Measurements from ENCODE around the gene TAPBP.
"Not testable (repeated sequence)": the region's sequence is repeated elsewhere in the genome, so short reads cannot be mapped to it uniquely, and the experiment has no call there.

Gene TAPBP

GRCh38 chr6:33272275-33273128, 41.4 kb downstream of the TAPBP start:
- Histone ChIP-seq H3K36me3 (ENCODE audit: insufficient read depth, insufficient read length, low read length) (peaks cover 71% of the 10 kb centered on the region), H3K4me1 (ENCODE audit: insufficient read depth, insufficient read length) (no peaks in the 10 kb centered on the region), H3K9ac (ENCODE audit: insufficient read length, low read depth) (peak overlapping the region; percentile 97), H3K27me3 (ENCODE audit: insufficient read depth, insufficient read length) (no peaks in the 10 kb centered on the region), H3K9me3 (ENCODE audit: insufficient read depth, low read length) (no peaks in the 10 kb centered on the region), H3K4me3 (ENCODE audit: insufficient read length, low read depth) (peak overlapping the region; percentile 86)
- TF ChIP-seq ZNF274 (IDR thresholded peaks at IDR 0.05; ENCODE audit: low read depth, low read length) (no peak), YY1 (IDR thresholded peaks at IDR 0.05; ENCODE audit: insufficient read depth, insufficient read length) (no peak), SUZ12 (IDR thresholded peaks at IDR 0.05; ENCODE audit: extremely low read depth, insufficient read depth, insufficient read length) (no peak)
- DNase-seq (ENCODE audit: low read depth, low spot score) = no peak

DNA sequence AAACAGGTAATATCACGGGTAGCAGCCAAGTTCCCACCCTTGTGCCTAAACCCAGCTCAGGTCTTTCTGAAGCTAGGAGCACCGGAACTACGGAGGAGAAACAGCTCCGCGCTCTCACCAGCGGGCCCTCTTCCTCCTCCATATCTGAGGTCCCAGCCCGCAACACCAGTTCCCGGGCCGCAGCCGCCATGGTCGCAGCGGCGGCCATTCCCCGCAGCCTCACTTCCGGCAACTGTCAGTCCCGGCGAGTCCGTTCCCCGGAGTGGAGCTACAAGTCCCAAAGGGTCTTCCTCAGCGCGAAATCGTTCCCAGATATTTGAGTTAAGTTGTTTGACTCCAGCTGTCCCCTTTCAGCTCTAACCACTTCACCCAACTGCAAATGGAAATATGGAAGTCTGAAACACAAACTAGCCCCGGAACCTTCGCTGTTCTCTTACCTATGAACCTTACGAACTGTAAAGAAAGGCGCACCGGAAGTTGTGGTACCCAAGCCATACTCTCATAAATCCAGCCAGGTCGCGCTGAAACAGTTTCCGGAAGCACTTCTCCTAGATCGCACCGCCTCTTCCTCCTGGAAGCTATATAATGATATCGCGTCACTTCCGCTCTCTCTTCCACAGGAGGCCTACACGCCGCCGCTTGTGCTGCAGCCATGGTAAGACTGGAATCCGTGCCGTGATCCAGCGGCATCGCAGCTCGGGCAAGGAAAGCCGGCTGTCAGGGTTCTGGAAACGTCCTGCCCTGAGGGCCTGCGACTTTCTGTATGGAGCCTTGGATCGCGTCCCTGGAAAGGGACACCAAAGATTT, 42.2 kb downstream of the TAPBP start, which contains the start of the genes RPS18 and VPS52:
Gene RPS18 (plus strand): TSS at position 608 of the 807 bp plus-strand sequence. CDS start 45 bp downstream, at position 653.
Gene VPS52 (minus strand): TSS at position 409 of the 807 bp plus-strand sequence. CDS start 201 bp downstream, at position 208.
- Histone ChIP-seq H3K9ac (ENCODE audit: insufficient read length, low read depth) (peak within 1 kb of the TSS; percentile 97), H3K9me3 (ENCODE audit: insufficient read depth, low read length) (no peaks in the 10 kb centered on the region), H3K4me3 (ENCODE audit: insufficient read length, low read depth) (peak within 1 kb of the TSS; percentile 86), H3K4me1 (ENCODE audit: insufficient read depth, insufficient read length) (no peaks in the 10 kb centered on the region), H3K27me3 (ENCODE audit: insufficient read depth, insufficient read length) (no peaks in the 10 kb centered on the region), H3K36me3 (ENCODE audit: insufficient read depth, insufficient read length, low read length) (peaks cover 79% of the 10 kb centered on the region)
- TF ChIP-seq ZNF274 (IDR thresholded peaks at IDR 0.05; ENCODE audit: low read depth, low read length) (no peak), YY1 (IDR thresholded peaks at IDR 0.05; ENCODE audit: insufficient read depth, insufficient read length) (peak; percentile 84)
- DNase-seq (ENCODE audit: low read depth, low spot score) = peak; percentile 95

- Histone ChIP-seq H3K4me3 (ENCODE audit: insufficient read length, low read depth) (peak overlapping the region; percentile 86), H3K27me3 (ENCODE audit: insufficient read depth, insufficient read length) (no peaks in the 10 kb centered on the region), H3K36me3 (ENCODE audit: insufficient read depth, insufficient read length, low read length) (peaks cover 80% of the 10 kb centered on the region), H3K4me1 (ENCODE audit: insufficient read depth, insufficient read length) (no peaks in the 10 kb centered on the region), H3K9ac (ENCODE audit: insufficient read length, low read depth) (peak overlapping the region; percentile 94), H3K9me3 (ENCODE audit: insufficient read depth, low read length) (no peaks in the 10 kb centered on the region)
- DNase-seq (ENCODE audit: low read depth, low spot score) = no peak
- no peak for TF ChIP-seq YY1 (IDR thresholded peaks at IDR 0.05; ENCODE audit: insufficient read depth, insufficient read length)
- no peak for TF ChIP-seq SUZ12 (IDR thresholded peaks at IDR 0.05; ENCODE audit: extremely low read depth, insufficient read depth, insufficient read length)
- TF ChIP-seq ZNF274 (IDR thresholded peaks at IDR 0.05; ENCODE audit: low read depth, low read length) = no peak
Observed at GRCh38 chr6:33271117-33271467, 42.8 kb downstream of the TAPBP start.

GRCh38 chr6:33264015-33264414, 49.9 kb downstream of the TAPBP start:
- Histone ChIP-seq H3K4me3 (ENCODE audit: insufficient read length, low read depth) (no peak overlapping the region), H3K36me3 (ENCODE audit: insufficient read depth, insufficient read length, low read length) (peaks cover 57% of the 10 kb centered on the region), H3K4me1 (ENCODE audit: insufficient read depth, insufficient read length) (no peaks in the 10 kb centered on the region), H3K27me3 (ENCODE audit: insufficient read depth, insufficient read length) (no peaks in the 10 kb centered on the region), H3K9ac (ENCODE audit: insufficient read length, low read depth) (no peak overlapping the region), H3K9me3 (ENCODE audit: insufficient read depth, low read length) (no peaks in the 10 kb centered on the region)
- DNase-seq (ENCODE audit: low read depth, low spot score) = no peak
- TF ChIP-seq SUZ12 (IDR thresholded peaks at IDR 0.05; ENCODE audit: extremely low read depth, insufficient read depth, insufficient read length) (no peak), YY1 (IDR thresholded peaks at IDR 0.05; ENCODE audit: insufficient read depth, insufficient read length) (no peak), ZNF274 (IDR thresholded peaks at IDR 0.05; ENCODE audit: low read depth, low read length) (no peak)

GRCh38 chr6:33262490-33262889, 51.4 kb downstream of the TAPBP start:
- not testable (repeated sequence) for H3K9me3 ChIP-seq (ENCODE audit: insufficient read depth, low read length); H3K27me3 ChIP-seq (ENCODE audit: insufficient read depth, insufficient read length); H3K9ac ChIP-seq (ENCODE audit: insufficient read length, low read depth); H3K4me3 ChIP-seq (ENCODE audit: insufficient read length, low read depth); DNase-seq (ENCODE audit: low read depth, low spot score); H3K4me1 ChIP-seq (ENCODE audit: insufficient read depth, insufficient read length)
- H3K36me3 ChIP-seq (ENCODE audit: insufficient read depth, insufficient read length, low read length) = peaks cover 42% of the 10 kb centered on the region

DNA sequence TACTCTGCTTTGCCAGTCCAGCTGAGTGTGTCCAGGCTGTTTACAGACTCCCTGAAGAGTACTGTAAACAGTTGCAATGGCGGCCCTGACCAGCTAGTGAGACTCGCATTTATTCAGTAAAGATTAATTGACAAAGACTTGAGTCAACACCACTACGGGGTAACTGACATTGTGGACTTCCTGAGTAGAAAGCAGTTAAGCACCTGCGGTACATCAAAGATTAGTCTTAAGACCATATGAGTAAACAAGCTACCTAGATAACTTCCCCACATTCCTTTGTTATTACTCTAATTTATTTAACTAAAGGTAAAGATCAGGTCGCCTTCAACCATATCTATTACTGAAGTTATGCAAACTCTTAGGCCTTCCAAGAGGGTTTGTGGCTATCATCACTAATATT, 54.8 kb downstream of the TAPBP start:
- H3K4me3 ChIP-seq (ENCODE audit: insufficient read length, low read depth) = no peak overlapping the region
- H3K9ac ChIP-seq (ENCODE audit: insufficient read length, low read depth) = no peak overlapping the region
- H3K36me3 ChIP-seq (ENCODE audit: insufficient read depth, insufficient read length, low read length) = peaks cover 15% of the 10 kb centered on the region
- H3K27me3 ChIP-seq (ENCODE audit: insufficient read depth, insufficient read length) = no peaks in the 10 kb centered on the region
- no peak for TF ChIP-seq YY1 (IDR thresholded peaks at IDR 0.05; ENCODE audit: insufficient read depth, insufficient read length)
- DNase-seq (ENCODE audit: low read depth, low spot score) = no peak
- H3K9me3 ChIP-seq (ENCODE audit: insufficient read depth, low read length) = no peaks in the 10 kb centered on the region
- no peaks in the 10 kb centered on the region for H3K4me1 ChIP-seq (ENCODE audit: insufficient read depth, insufficient read length)

DNA sequence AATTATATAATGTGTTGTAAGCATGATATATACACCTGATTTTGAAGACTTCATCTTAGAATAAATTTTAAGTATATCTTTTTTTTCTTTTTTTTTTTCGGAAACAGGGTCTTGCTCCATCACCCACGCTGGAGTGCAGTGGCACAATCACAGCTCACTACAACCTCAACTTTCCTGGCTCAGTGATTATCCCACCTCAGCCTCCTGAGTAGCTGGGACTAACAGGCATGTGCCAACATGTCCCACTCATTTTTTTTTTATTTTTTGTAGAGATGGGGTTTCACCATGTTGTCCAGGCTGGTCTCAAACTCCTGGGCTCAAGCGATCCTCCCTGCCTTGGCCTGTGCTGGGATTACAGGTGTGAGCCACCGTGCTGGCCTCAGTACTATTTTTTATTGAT, 59.3 kb downstream of the TAPBP start:
- H3K9me3 ChIP-seq (ENCODE audit: insufficient read depth, low read length) = no peaks in the 10 kb centered on the region
- peaks cover 16% of the 10 kb centered on the region for H3K36me3 ChIP-seq (ENCODE audit: insufficient read depth, insufficient read length, low read length)
- no peak overlapping the region for H3K9ac ChIP-seq (ENCODE audit: insufficient read length, low read depth)
- DNase-seq (ENCODE audit: low read depth, low spot score) = no peak
- no peak for TF ChIP-seq SUZ12 (IDR thresholded peaks at IDR 0.05; ENCODE audit: extremely low read depth, insufficient read depth, insufficient read length)
- no peak for TF ChIP-seq YY1 (IDR thresholded peaks at IDR 0.05; ENCODE audit: insufficient read depth, insufficient read length)
- no peak for TF ChIP-seq ZNF274 (IDR thresholded peaks at IDR 0.05; ENCODE audit: low read depth, low read length)
- no peak overlapping the region for H3K4me3 ChIP-seq (ENCODE audit: insufficient read length, low read depth)
- H3K4me1 ChIP-seq (ENCODE audit: insufficient read depth, insufficient read length) = peaks cover 2% of the 10 kb centered on the region
- H3K27me3 ChIP-seq (ENCODE audit: insufficient read depth, insufficient read length) = no peaks in the 10 kb centered on the region
